K562 (cell line): ENCODE measurements around the gene OGDH. TPM values are rescaled to one million over a fixed set of nuclear protein-coding genes. Genes with fewer than 3 reads are reported as not detected.
A peak's percentile ranks its signal among the peaks of the same experiment; 100 is the strongest.

Experiments
- ETV6 ChIP-seq, 3 experiments: fragments of 150-350 bp in 1 of 3; sonication (generic) in 1 of 3; formaldehyde crosslinking in 1 of 3; IDR thresholded peaks; 2 replicates each; pipeline versions ENCODE4 v1.6.1 to v1.8.0; 2014 to 2022; ENCODE audit warnings: borderline replicate concordance in 2 of 3, low read depth in 2 of 3, antibody characterized with exemption in 1 of 3, low read length in 1 of 3, mild to moderate bottlenecking in 1 of 3, missing genetic modification reagents in 1 of 3
- HCFC1 ChIP-seq: IDR thresholded peaks from 2 replicates; pipeline ENCODE4 v1.6.1; 2012; ENCODE audit warnings: low read depth, low read length, improper control_type of control experiment
- MTA1 ChIP-seq: fragments of 450-650 bp; IDR thresholded peaks from 2 replicates; pipeline ENCODE4 v1.6.1; 2017; ENCODE audit warnings: borderline replicate concordance
- NCOA6 ChIP-seq: fragments of 450-650 bp; IDR thresholded peaks from 2 replicates; pipeline ENCODE4 v1.6.1; 2017; ENCODE audit warnings: mild to moderate bottlenecking
- SIN3A ChIP-seq, 2 experiments: fragments of 150-350 bp in 1 of 2; IDR thresholded peaks; 2 replicates each; pipeline ENCODE4 v1.6.1; 2011 to 2016; ENCODE audit warnings: borderline replicate concordance in 2 of 2, low read depth in 2 of 2, low read length in 2 of 2, mild to moderate bottlenecking in 2 of 2, moderate library complexity in 2 of 2; ENCODE audit not compliant: control insufficient read depth in 1 of 2
- TARDBP ChIP-seq: fragments of 450-650 bp; IDR thresholded peaks from 2 replicates; pipeline ENCODE4 v1.6.1; 2016
- polyA plus RNA-seq, 8 experiments: library from polyadenylated mRNA; depleted of rRNA in 4 of 8; stranded (reverse) in 5 of 8; unstranded in 3 of 8; fragments of >200 nt; fragmentation: Nextera tagmentation in 2 of 8; fragmentation: Illumina TruSeq in 1 of 8; extraction: Ambion mirVana in 2 of 8; extraction: Trizol in 1 of 8; gene quantifications; 2 replicates each; pipeline versions ENCODE4 v1.2.1 to v1.2.3, GENCODE V29; 2011 to 2014; ENCODE audit warnings: inconsistent platforms in 1 of 8, missing spikeins in 1 of 8
- total RNA-seq, 7 experiments: library from RNA; depleted of rRNA in 6 of 7; stranded (reverse); fragments of >200 nt in 6 of 7; fragmentation: Illumina TruSeq in 2 of 7; extraction: Trizol in 2 of 7; gene quantifications; 2 replicates each; pipeline versions ENCODE4 v1.2.1 to v1.2.3, GENCODE V29; 2011 to 2021; ENCODE audit warnings: low replicate concordance in 1 of 7
- TF ChIP-seq, protein P1 (sequence below), 3 experiments: IDR thresholded peaks in 2 of 3; conservative IDR thresholded peaks in 1 of 3; 2 replicates each; pipeline ENCODE4 v1.5.1; 2011 to 2012; ENCODE audit warnings: low read length in 3 of 3, mild to moderate bottlenecking in 3 of 3, control low read depth in 2 of 3, improper control_type of control experiment in 1 of 3, inconsistent platforms in 1 of 3, low read depth in 1 of 3, mixed read lengths in 1 of 3, moderate library complexity in 1 of 3; ENCODE audit not compliant: insufficient read depth in 2 of 3
- TF ChIP-seq, protein P2 (sequence below): sonication (generic); formaldehyde crosslinking; IDR thresholded peaks from 2 replicates; pipeline ENCODE4 v1.8.0; 2022; ENCODE audit warnings: mild to moderate bottlenecking, missing genetic modification reagents, borderline replicate concordance
- TF ChIP-seq, protein P3 (sequence below): fragments of 450-650 bp; IDR thresholded peaks from 2 replicates; pipeline ENCODE4 v1.6.1; 2017; ENCODE audit warnings: antibody characterized with exemption, mild to moderate bottlenecking
- TF ChIP-seq, protein P4 (sequence below): fragments of 200-800 bp; sonication (Bioruptor generic); IDR thresholded peaks from 2 replicates; pipeline ENCODE4 v1.6.1; 2016; ENCODE audit warnings: missing genetic modification characterization, missing compliant biosample characterization

The OGDH gene
- total and polyA plus RNA-seq, 9 of the 15 experiments (the other 6 are each of a cell fraction or from before 2014, with no cell fraction given): 3.1 to 80.3 (median 23.5) TPM

DNA sequence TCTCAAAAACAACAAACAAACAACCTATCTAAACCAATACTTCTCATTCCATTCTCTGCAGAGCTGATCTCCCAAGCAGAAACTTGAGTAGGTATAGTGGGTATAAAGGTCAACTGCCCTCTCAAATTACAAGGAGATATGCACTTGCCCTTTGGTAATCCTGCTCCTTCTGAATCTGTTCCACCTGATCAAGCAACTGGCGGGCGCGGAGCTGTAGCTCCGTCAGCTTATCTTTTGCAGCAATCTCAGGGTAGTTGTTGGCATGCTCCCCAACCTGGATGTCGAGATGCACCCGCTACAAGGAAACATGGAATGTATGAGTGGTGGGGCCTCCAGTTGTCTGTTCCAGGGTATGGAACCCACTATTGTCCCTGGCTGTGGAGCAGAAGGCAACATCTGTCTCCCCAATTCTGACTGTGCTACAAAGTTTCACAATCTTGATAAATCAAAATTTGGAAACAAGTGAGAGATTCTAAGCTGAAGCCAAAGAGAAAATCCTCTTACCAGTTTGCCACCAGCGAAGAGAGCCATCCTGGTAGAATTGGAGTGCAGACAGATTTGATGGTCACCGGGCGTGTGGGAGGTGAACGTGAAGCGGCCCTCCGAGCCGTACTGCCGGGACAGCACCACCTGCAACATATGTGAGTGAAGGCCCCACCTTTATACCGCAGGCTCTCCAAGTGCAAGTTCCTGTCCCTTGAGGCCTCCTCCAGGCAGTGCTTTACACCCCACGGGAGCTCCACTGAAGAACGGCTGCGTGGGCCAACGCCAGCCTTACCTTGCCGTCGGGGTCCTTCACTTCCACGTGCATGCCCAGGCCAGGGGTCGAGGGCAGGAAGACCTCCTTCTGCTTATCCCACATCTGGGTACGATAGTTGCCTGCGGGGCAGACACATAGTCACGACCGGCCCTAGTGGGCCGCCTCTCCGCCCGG, 25.2 kb upstream of the OGDH start (continued):
- no peak for TF ChIP-seq ETV6 (IDR thresholded peaks at IDR 0.05; ENCODE audit: borderline replicate concordance in 1 of 2, low read depth in 2 of 2, low read length in 1 of 2)
- peak; percentile 31; the same call in 1 of the 2 replicates for TF ChIP-seq ETV6 (CRISPR knock-in tag; IDR thresholded peaks at IDR 0.05; ENCODE audit: borderline replicate concordance)
- TF ChIP-seq, protein P1, sequence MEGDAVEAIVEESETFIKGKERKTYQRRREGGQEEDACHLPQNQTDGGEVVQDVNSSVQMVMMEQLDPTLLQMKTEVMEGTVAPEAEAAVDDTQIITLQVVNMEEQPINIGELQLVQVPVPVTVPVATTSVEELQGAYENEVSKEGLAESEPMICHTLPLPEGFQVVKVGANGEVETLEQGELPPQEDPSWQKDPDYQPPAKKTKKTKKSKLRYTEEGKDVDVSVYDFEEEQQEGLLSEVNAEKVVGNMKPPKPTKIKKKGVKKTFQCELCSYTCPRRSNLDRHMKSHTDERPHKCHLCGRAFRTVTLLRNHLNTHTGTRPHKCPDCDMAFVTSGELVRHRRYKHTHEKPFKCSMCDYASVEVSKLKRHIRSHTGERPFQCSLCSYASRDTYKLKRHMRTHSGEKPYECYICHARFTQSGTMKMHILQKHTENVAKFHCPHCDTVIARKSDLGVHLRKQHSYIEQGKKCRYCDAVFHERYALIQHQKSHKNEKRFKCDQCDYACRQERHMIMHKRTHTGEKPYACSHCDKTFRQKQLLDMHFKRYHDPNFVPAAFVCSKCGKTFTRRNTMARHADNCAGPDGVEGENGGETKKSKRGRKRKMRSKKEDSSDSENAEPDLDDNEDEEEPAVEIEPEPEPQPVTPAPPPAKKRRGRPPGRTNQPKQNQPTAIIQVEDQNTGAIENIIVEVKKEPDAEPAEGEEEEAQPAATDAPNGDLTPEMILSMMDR (IDR thresholded peaks at IDR 0.05 in 2 of 3, conservative IDR thresholded peaks at IDR 0.05 in 1 of 3; ENCODE audit: insufficient read depth in 2 of 3, low read depth in 1 of 3, low read length in 3 of 3): no peak
- TF ChIP-seq SIN3A (IDR thresholded peaks at IDR 0.05; ENCODE audit: borderline replicate concordance in 2 of 2, control insufficient read depth in 1 of 2, low read depth in 2 of 2, low read length in 2 of 2): 0 out of 4 replicates have a peak, but pooled peaks of 1 of the 2 experiments have one; percentile 40
- 0 out of 2 replicates have a peak, but pooled peaks have one; percentile 3 for TF ChIP-seq HCFC1
- TF ChIP-seq NCOA6: peak; percentile 65
- TF ChIP-seq, protein P2, sequence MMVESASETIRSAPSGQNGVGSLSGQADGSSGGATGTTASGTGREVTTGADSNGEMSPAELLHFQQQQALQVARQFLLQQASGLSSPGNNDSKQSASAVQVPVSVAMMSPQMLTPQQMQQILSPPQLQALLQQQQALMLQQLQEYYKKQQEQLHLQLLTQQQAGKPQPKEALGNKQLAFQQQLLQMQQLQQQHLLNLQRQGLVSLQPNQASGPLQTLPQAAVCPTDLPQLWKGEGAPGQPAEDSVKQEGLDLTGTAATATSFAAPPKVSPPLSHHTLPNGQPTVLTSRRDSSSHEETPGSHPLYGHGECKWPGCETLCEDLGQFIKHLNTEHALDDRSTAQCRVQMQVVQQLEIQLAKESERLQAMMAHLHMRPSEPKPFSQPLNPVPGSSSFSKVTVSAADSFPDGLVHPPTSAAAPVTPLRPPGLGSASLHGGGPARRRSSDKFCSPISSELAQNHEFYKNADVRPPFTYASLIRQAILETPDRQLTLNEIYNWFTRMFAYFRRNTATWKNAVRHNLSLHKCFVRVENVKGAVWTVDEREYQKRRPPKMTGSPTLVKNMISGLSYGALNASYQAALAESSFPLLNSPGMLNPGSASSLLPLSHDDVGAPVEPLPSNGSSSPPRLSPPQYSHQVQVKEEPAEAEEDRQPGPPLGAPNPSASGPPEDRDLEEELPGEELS (CRISPR knock-in tag): peak; percentile 41; the same call in 1 of the 2 replicates
- TF ChIP-seq, protein P3, sequence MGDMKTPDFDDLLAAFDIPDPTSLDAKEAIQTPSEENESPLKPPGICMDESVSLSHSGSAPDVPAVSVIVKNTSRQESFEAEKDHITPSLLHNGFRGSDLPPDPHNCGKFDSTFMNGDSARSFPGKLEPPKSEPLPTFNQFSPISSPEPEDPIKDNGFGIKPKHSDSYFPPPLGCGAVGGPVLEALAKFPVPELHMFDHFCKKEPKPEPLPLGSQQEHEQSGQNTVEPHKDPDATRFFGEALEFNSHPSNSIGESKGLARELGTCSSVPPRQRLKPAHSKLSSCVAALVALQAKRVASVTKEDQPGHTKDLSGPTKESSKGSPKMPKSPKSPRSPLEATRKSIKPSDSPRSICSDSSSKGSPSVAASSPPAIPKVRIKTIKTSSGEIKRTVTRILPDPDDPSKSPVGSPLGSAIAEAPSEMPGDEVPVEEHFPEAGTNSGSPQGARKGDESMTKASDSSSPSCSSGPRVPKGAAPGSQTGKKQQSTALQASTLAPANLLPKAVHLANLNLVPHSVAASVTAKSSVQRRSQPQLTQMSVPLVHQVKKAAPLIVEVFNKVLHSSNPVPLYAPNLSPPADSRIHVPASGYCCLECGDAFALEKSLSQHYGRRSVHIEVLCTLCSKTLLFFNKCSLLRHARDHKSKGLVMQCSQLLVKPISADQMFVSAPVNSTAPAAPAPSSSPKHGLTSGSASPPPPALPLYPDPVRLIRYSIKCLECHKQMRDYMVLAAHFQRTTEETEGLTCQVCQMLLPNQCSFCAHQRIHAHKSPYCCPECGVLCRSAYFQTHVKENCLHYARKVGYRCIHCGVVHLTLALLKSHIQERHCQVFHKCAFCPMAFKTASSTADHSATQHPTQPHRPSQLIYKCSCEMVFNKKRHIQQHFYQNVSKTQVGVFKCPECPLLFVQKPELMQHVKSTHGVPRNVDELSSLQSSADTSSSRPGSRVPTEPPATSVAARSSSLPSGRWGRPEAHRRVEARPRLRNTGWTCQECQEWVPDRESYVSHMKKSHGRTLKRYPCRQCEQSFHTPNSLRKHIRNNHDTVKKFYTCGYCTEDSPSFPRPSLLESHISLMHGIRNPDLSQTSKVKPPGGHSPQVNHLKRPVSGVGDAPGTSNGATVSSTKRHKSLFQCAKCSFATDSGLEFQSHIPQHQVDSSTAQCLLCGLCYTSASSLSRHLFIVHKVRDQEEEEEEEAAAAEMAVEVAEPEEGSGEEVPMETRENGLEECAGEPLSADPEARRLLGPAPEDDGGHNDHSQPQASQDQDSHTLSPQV: 0 out of 2 replicates have a peak, but pooled peaks have one; percentile 46
- no peak for TF ChIP-seq MTA1
- TF ChIP-seq, protein P4, sequence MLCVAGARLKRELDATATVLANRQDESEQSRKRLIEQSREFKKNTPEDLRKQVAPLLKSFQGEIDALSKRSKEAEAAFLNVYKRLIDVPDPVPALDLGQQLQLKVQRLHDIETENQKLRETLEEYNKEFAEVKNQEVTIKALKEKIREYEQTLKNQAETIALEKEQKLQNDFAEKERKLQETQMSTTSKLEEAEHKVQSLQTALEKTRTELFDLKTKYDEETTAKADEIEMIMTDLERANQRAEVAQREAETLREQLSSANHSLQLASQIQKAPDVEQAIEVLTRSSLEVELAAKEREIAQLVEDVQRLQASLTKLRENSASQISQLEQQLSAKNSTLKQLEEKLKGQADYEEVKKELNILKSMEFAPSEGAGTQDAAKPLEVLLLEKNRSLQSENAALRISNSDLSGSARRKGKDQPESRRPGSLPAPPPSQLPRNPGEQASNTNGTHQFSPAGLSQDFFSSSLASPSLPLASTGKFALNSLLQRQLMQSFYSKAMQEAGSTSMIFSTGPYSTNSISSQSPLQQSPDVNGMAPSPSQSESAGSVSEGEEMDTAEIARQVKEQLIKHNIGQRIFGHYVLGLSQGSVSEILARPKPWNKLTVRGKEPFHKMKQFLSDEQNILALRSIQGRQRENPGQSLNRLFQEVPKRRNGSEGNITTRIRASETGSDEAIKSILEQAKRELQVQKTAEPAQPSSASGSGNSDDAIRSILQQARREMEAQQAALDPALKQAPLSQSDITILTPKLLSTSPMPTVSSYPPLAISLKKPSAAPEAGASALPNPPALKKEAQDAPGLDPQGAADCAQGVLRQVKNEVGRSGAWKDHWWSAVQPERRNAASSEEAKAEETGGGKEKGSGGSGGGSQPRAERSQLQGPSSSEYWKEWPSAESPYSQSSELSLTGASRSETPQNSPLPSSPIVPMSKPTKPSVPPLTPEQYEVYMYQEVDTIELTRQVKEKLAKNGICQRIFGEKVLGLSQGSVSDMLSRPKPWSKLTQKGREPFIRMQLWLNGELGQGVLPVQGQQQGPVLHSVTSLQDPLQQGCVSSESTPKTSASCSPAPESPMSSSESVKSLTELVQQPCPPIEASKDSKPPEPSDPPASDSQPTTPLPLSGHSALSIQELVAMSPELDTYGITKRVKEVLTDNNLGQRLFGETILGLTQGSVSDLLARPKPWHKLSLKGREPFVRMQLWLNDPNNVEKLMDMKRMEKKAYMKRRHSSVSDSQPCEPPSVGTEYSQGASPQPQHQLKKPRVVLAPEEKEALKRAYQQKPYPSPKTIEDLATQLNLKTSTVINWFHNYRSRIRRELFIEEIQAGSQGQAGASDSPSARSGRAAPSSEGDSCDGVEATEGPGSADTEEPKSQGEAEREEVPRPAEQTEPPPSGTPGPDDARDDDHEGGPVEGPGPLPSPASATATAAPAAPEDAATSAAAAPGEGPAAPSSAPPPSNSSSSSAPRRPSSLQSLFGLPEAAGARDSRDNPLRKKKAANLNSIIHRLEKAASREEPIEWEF (CRISPR knock-in tag): no peak
- no peak for TF ChIP-seq TARDBP
